ENCODE data around the gene TRIM71.

Gene TRIM71

DNA sequence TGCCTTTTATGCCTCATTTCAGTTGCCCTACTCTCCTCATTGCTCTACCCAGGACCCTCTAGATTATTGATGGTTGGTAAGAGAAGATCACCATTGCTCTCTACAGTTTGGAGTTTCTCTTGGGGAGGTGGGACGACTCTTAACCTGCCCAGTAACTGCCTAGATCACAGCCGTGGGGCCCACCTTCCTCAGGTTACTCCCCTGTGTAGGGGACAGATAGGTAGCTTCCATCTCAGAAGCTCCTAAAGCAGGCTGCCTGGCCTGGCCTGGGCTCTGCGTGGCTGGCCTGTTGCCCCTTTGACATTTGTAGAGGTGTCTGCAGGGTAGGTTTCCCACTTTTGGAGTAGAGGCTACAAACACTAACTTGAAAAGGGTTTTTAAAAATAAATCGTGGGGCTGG is 42.7 kb downstream of the TRIM71 start:
- FAIRE-seq (no peak), DNase-seq (ENCODE audit: insufficient read length, low spot score) (no peak)
- TF ChIP-seq SPI1 (IDR thresholded peaks at IDR 0.05; ENCODE audit: low read depth, low read length), result no peak
- no peak for TF ChIP-seq POLR2AphosphoS5 (IDR thresholded peaks at IDR 0.05; ENCODE audit: low read depth, low read length)
- no peak for TF ChIP-seq POLR2A (IDR thresholded peaks at IDR 0.05; ENCODE audit: low read depth, low read length)
- TF ChIP-seq TAF1 (IDR thresholded peaks at IDR 0.05; ENCODE audit: low read depth, low read length), result no peak
- no peak for TF ChIP-seq PAX5 (IDR thresholded peaks at IDR 0.05; ENCODE audit: insufficient read depth, low read length, severe bottlenecking)
- no peak for TF ChIP-seq POU2F2 (IDR thresholded peaks at IDR 0.05; ENCODE audit: low read depth, low read length)

GRCh38 chr3:32861681-32862080 is 43.9 kb downstream of the TRIM71 start:
- DNase-seq (ENCODE audit: insufficient read length, low spot score) (no peak), FAIRE-seq (no peak)
- no peak for TF ChIP-seq POLR2AphosphoS5 (IDR thresholded peaks at IDR 0.05; ENCODE audit: low read depth, low read length)
- no peak for TF ChIP-seq TAF1 (IDR thresholded peaks at IDR 0.05; ENCODE audit: low read depth, low read length)
- TF ChIP-seq PAX5 (IDR thresholded peaks at IDR 0.05; ENCODE audit: insufficient read depth, low read length, severe bottlenecking), result no peak
- no peak for TF ChIP-seq POU2F2 (IDR thresholded peaks at IDR 0.05; ENCODE audit: low read depth, low read length)
- TF ChIP-seq POLR2A (IDR thresholded peaks at IDR 0.05; ENCODE audit: low read depth, low read length), result no peak
- TF ChIP-seq SPI1 (IDR thresholded peaks at IDR 0.05; ENCODE audit: low read depth, low read length), result no peak

DNA sequence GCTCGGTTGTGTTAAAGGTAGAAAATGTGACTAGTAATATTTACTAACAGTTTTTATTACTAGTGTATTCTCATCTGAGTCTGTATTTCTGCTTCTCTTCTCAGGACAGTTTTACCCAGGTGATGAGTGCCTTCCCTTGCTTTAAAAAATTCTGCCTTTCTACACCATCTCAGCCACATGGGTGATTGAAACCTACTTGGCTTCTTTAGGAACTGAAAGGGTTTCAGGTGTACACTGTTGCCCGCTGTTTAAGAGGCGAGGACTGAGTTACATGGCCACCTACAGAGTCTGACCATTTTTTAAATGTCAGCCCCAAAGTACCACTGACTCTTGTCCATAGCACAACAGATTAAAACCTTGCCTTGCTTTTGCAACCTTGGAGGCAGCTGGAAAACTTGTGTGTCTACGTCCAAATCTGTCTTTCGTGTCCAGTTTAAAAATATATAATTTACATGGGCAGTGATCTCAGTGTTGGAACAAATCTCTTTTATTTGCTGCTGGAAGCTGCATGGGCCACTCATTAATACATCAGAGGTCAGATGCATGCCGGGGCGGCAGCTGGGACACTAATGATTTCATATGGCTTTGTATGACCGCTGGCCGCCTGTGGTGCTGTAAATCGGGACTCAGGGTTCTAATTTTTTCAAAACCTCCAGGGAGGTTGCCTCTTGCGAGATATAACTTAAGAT is 44.6 kb downstream of the TRIM71 start:
- no peak for FAIRE-seq
- DNase-seq (ENCODE audit: insufficient read length, low spot score), result no peak
- no peak for TF ChIP-seq POLR2A (IDR thresholded peaks at IDR 0.05; ENCODE audit: low read depth, low read length)

DNA sequence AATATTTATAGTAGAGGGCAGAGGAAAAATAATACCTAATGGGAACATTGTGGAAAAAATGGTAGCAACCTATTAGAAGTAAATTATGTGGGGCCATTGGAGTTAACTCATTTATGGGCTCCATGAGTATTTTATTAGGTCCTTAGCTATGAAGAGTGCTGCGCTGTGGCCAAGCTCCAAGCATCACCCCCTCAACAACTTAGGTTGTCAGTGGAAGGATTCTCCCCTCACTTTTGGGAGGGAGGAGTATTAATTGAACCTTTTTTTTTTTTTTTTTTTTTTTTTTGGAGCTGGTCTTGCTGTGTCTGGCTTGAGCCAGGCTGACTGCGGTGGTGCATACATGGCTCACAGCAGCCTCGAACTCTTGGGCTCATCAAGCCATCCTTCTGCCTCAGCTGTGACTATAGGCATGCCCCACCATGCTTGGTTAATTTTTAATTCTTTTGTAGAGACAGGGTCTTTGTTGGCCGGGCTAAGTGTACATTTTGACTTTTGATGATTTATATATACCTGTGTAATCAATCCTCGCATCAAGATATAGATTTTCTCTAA is 45.2 kb downstream of the TRIM71 start:
- DNase-seq (ENCODE audit: insufficient read length, low spot score) (no peak), FAIRE-seq (no peak)
- TF ChIP-seq POLR2AphosphoS5 (IDR thresholded peaks at IDR 0.05; ENCODE audit: low read depth, low read length) (no peak), PAX5 (IDR thresholded peaks at IDR 0.05; ENCODE audit: insufficient read depth, low read length, severe bottlenecking) (no peak), SPI1 (IDR thresholded peaks at IDR 0.05; ENCODE audit: low read depth, low read length) (no peak), POLR2A (IDR thresholded peaks at IDR 0.05; ENCODE audit: low read depth, low read length) (no peak), TAF1 (IDR thresholded peaks at IDR 0.05; ENCODE audit: low read depth, low read length) (no peak), POU2F2 (IDR thresholded peaks at IDR 0.05; ENCODE audit: low read depth, low read length) (no peak)

DNA sequence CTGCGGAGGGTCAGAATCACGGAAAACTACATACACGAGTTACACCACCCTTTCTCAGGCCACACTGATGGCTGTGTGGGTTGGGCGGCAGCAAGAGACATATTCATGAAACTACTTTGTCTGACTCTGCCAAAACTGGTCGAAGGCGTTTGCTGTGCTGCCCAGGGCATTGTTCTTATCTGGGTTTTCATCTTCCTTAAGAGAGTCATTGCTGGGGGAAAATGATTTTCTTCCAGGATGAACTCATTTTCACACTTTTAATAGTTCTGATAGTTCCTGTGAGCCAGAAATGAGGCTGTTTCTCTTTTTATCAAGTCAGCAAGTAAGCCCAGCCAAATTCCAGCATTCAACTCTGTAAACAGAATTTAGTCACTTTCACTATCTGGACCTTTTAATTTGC is 47.6 kb downstream of the TRIM71 start:
- DNase-seq (ENCODE audit: insufficient read length, low spot score), result no peak

DNA sequence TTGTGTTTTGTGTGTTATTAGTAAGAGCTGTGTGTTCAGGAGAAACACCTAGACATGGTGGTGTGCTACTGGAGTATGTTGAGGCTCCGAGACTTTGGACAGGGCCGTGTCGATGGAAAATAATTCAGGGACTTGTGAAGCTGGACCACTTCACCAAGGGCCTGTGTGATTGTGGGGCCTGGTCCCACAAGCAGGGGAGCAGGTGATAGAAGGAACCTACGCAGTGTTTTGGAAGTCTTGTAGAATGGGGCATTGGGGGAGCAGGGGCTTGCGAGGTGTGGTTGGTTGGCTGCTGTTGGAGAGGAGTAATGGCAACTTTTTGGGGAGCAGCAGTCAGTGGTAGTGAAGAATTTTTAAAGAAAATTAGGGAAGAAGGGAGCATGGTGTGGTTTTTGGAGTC is 48.7 kb downstream of the TRIM71 start:
- DNase-seq (ENCODE audit: insufficient read length, low spot score) (no peak), FAIRE-seq (no peak)
- TF ChIP-seq POLR2A (IDR thresholded peaks at IDR 0.05; ENCODE audit: low read depth, low read length) (no peak), TAF1 (IDR thresholded peaks at IDR 0.05; ENCODE audit: low read depth, low read length) (no peak)

More for the DNA sequence above, 47.6 kb downstream of the TRIM71 start:
- TF ChIP-seq PAX5 (IDR thresholded peaks at IDR 0.05; ENCODE audit: insufficient read depth, low read length, severe bottlenecking) (no peak), POLR2AphosphoS5 (IDR thresholded peaks at IDR 0.05; ENCODE audit: low read depth, low read length) (no peak), POLR2A (IDR thresholded peaks at IDR 0.05; ENCODE audit: low read depth, low read length) (no peak), POU2F2 (IDR thresholded peaks at IDR 0.05; ENCODE audit: low read depth, low read length) (no peak), TAF1 (IDR thresholded peaks at IDR 0.05; ENCODE audit: low read depth, low read length) (no peak), SPI1 (IDR thresholded peaks at IDR 0.05; ENCODE audit: low read depth, low read length) (no peak)
- FAIRE-seq, result no peak

DNA sequence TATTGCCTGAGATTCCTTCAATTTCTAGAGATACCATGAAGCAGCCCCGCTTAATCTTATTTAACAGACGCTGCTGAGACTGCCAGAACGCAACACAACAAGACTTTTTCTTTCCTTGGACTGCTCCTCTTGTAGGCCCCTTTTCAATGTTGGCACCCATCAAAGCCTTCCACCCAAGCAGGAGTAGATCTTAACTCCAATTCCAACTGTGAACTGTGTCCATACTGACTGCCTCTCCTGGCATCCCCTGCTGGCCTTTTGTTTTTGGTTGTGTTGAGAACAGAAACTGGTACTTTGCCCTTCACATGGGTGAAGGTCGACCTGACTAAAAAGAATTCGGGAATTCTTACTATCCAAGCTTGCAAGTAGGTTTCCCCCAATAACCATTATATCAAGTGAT is 50.2 kb downstream of the TRIM71 start:
- FAIRE-seq, result no peak
- TF ChIP-seq POU2F2 (IDR thresholded peaks at IDR 0.05; ENCODE audit: low read depth, low read length) (no peak), PAX5 (IDR thresholded peaks at IDR 0.05; ENCODE audit: insufficient read depth, low read length, severe bottlenecking) (no peak), POLR2AphosphoS5 (IDR thresholded peaks at IDR 0.05; ENCODE audit: low read depth, low read length) (no peak), TAF1 (IDR thresholded peaks at IDR 0.05; ENCODE audit: low read depth, low read length) (no peak), SPI1 (IDR thresholded peaks at IDR 0.05; ENCODE audit: low read depth, low read length) (no peak), POLR2A (IDR thresholded peaks at IDR 0.05; ENCODE audit: low read depth, low read length) (no peak)
- DNase-seq (ENCODE audit: insufficient read length, low spot score), result no peak

DNA sequence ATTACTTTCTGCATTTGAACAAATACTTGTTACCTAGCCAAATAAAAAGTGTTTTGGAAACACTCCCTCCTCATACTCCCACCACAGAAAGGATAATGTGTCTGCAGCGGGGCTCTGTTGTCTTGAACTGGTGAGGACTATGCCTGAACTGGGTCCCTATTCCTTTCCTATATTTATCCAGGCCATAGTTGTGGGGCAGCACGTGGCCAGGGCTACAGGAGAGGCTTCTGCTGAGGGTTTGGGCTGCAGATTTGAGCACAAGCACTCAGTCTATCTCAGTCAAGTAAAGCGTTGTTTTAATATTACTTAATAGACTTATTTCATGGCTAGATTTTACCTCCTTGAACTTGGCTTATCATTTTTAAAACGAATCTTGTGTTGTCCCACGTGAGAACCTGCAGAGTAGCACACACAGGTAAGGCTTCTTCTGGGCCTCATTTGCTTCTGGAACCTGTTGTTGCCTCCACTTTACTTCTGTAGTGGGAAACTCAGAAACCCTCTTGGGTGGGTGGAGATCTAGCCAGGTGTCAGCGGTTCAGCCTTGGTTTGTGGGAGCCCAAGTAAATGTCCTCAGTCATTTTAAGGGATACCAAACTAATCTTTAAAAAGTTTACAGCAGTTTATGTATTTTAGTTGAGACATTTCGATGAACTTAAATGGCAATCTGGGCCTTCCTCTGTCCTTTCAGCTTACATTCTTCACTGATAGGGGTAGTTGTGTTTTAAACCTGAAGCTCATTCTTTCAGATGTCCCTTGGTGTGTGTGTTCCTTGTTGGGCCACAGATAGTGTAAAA is 51.1 kb downstream of the TRIM71 start:
- TF ChIP-seq PAX5 (IDR thresholded peaks at IDR 0.05; ENCODE audit: insufficient read depth, low read length, severe bottlenecking), result no peak
- no peak for TF ChIP-seq POLR2A (IDR thresholded peaks at IDR 0.05; ENCODE audit: low read depth, low read length)
- FAIRE-seq, result no peak
- DNase-seq (ENCODE audit: insufficient read length, low spot score), result no peak

GRCh38 chr3:32869513-32870047 is 51.8 kb downstream of the TRIM71 start:
- no peak for TF ChIP-seq POLR2A (IDR thresholded peaks at IDR 0.05; ENCODE audit: low read depth, low read length)
- TF ChIP-seq POU2F2 (IDR thresholded peaks at IDR 0.05; ENCODE audit: low read depth, low read length), result no peak
- TF ChIP-seq PAX5 (IDR thresholded peaks at IDR 0.05; ENCODE audit: insufficient read depth, low read length, severe bottlenecking), result no peak
- TF ChIP-seq SPI1 (IDR thresholded peaks at IDR 0.05; ENCODE audit: low read depth, low read length), result no peak
- no peak for TF ChIP-seq TAF1 (IDR thresholded peaks at IDR 0.05; ENCODE audit: low read depth, low read length)
- no peak for TF ChIP-seq POLR2AphosphoS5 (IDR thresholded peaks at IDR 0.05; ENCODE audit: low read depth, low read length)
- FAIRE-seq, result no peak
- no peak for DNase-seq (ENCODE audit: insufficient read length, low spot score)
